ENCODE measurements around the gene TAP1.

DNA sequence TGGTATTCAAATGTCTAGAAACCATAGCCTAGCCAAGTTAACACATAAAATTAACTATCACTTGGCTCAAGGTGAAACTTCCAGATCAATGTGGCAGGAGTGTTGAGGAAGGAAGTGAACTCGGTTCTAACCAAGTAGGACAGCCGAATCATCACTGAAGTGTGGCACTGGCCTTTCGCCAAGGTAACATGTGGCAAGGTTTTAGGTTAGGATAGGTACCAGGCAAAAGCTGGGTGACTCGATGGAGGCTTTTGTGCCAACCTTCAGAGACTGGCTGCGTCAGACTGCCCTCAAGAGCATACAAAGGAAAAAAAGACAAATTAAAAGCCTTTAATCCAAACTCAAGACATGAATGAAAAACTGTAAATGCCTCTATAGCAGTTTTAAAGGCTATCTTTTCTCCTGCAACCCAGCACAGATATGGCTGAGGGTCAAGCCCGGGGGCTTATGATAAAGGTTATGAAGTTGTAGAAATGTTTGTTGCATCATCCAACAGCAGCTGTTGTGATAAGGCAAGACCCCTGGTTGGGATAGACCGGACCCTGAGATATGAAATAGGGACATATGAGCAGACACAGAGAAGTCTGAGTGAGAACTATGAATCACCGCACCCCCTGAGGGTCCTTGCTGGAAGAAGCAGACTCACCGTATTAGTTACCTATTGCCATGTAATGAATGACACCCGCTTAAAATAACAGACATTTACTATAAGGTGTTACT lies 12.4 kb upstream of the TAP1 start:
- TF ChIP-seq EZH2phosphoT487 (IDR thresholded peaks at IDR 0.05; ENCODE audit: low read depth) = no peak
- TF ChIP-seq CTCF (IDR thresholded peaks at IDR 0.05; ENCODE audit: low read depth, low read length) = no peak
